WTC11 (cell line): ENCODE results near the gene LELP1. TPM values are rescaled to one million over a fixed set of nuclear protein-coding genes. Genes with fewer than 3 reads are reported as not detected.

Source experiments
- ATAC-seq: fragments of 200-7000 bp; cut with Tn5 transposase; 2 replicates; pipeline ENCODE4 v1.10.0; 2021; ENCODE audit warnings: mild to moderate bottlenecking, moderate library complexity
- CTCF ChIA-PET: fragments of 300-600 bp; sonication (Branson Sonifier 250); formaldehyde crosslinking; loops from one replicate; lab custom pipeline; 2021; ENCODE audit warnings: antibody characterized with exemption; lab: Charles Lee
- POLR2A ChIA-PET: fragments of 350-600 bp; sonication (Branson Sonifier 250); formaldehyde crosslinking; loops from one replicate; lab custom pipeline; 2021; ENCODE audit warnings: antibody characterized with exemption; lab: Charles Lee
- DNase-seq: peaks from one replicate; pipeline ENCODE4 v3.0.0; 2021; ENCODE audit warnings: low spot score
- H3K27ac Mint-ChIP-seq: 2 replicates; pipeline ENCODE4 v1.8.0; 2021; ENCODE audit warnings: mixed read lengths
- H3K27me3 Mint-ChIP-seq: 2 replicates; pipeline ENCODE4 v1.8.0; 2021; ENCODE audit warnings: low read depth, mild to moderate bottlenecking, moderate library complexity, mixed read lengths
- H3K36me3 Mint-ChIP-seq: 2 replicates; pipeline ENCODE4 v1.8.0; 2021; ENCODE audit warnings: mixed read lengths
- H3K4me1 Mint-ChIP-seq: 2 replicates; pipeline ENCODE4 v1.8.0; 2022; ENCODE audit warnings: mixed read lengths
- H3K4me3 Mint-ChIP-seq: 2 replicates; pipeline ENCODE4 v1.8.0; 2021; ENCODE audit warnings: mild to moderate bottlenecking, moderate library complexity, mixed read lengths
- H3K9me3 Mint-ChIP-seq: 2 replicates; pipeline ENCODE4 v1.8.0; 2021; ENCODE audit warnings: mixed read lengths
- ATF3 ChIP-seq: sonication (generic); formaldehyde crosslinking; conservative IDR thresholded peaks from 2 replicates; pipeline ENCODE4 v1.8.1; 2022; ENCODE audit warnings: mild to moderate bottlenecking, missing genetic modification reagents
- ATF6 ChIP-seq: sonication (generic); formaldehyde crosslinking; IDR thresholded peaks from 2 replicates; pipeline ENCODE4 v1.8.1; 2023; ENCODE audit warnings: mild to moderate bottlenecking, missing genetic modification reagents
- CBFB ChIP-seq: sonication (generic); formaldehyde crosslinking; IDR thresholded peaks from 2 replicates; pipeline ENCODE4 v1.8.1; 2022; ENCODE audit warnings: mild to moderate bottlenecking, low read depth, missing genetic modification reagents
- E2F1 ChIP-seq: sonication (generic); formaldehyde crosslinking; IDR thresholded peaks from 2 replicates; pipeline ENCODE4 v1.8.0; 2022; ENCODE audit warnings: mild to moderate bottlenecking, missing genetic modification reagents
- ERG ChIP-seq: fragments of 250-450 bp; sonication (Bioruptor Pico); IDR thresholded peaks from 2 replicates; pipeline ENCODE4 v1.8.0; 2021; ENCODE audit warnings: mild to moderate bottlenecking
- FOXJ3 ChIP-seq: sonication (generic); formaldehyde crosslinking; IDR thresholded peaks from 2 replicates; pipeline ENCODE4 v1.9.0; 2021; ENCODE audit warnings: missing genetic modification reagents, mild to moderate bottlenecking, borderline replicate concordance
- FOXP4 ChIP-seq: sonication (generic); formaldehyde crosslinking; IDR thresholded peaks from 2 replicates; pipeline ENCODE4 v1.8.0; 2022; ENCODE audit warnings: mild to moderate bottlenecking, missing genetic modification reagents
- GRHL2 ChIP-seq: fragments of 250-450 bp; sonication (Bioruptor Pico); IDR thresholded peaks from 2 replicates; pipeline ENCODE4 v1.8.0; 2022; ENCODE audit warnings: mild to moderate bottlenecking, moderate library complexity; ENCODE audit not compliant: insufficient replicate concordance, severe bottlenecking
- KAT7 ChIP-seq: sonication (generic); formaldehyde crosslinking; IDR thresholded peaks from 2 replicates; pipeline ENCODE4 v1.8.1; 2023; ENCODE audit warnings: missing genetic modification reagents, mild to moderate bottlenecking, borderline replicate concordance
- MAX ChIP-seq: sonication (generic); formaldehyde crosslinking; IDR thresholded peaks from 2 replicates; pipeline ENCODE4 v1.8.0; 2022; ENCODE audit warnings: mild to moderate bottlenecking, missing genetic modification reagents
- SMAD4 ChIP-seq: sonication (generic); formaldehyde crosslinking; IDR thresholded peaks from 2 replicates; pipeline ENCODE4 v1.8.0; 2022; ENCODE audit warnings: mild to moderate bottlenecking, missing genetic modification reagents
- SOX15 ChIP-seq: fragments of 250-450 bp; sonication (Bioruptor Pico); IDR thresholded peaks from 2 replicates; pipeline ENCODE4 v1.9.0; 2021; ENCODE audit warnings: mild to moderate bottlenecking
- SP1 ChIP-seq: sonication (generic); formaldehyde crosslinking; conservative IDR thresholded peaks from 2 replicates; pipeline ENCODE4 v1.8.1; 2022; ENCODE audit warnings: missing genetic modification reagents
- STAT6 ChIP-seq: sonication (generic); formaldehyde crosslinking; conservative IDR thresholded peaks from 2 replicates; pipeline ENCODE4 v1.8.1; 2023; ENCODE audit warnings: mild to moderate bottlenecking, low read depth, missing genetic modification reagents, moderate library complexity
- USF2 ChIP-seq: sonication (generic); formaldehyde crosslinking; IDR thresholded peaks from 2 replicates; pipeline ENCODE4 v1.8.1; 2023; ENCODE audit warnings: mild to moderate bottlenecking, missing genetic modification reagents, moderate library complexity
- ZBTB43 ChIP-seq: sonication (generic); formaldehyde crosslinking; IDR thresholded peaks from 2 replicates; pipeline ENCODE4 v1.8.1; 2023; ENCODE audit warnings: mild to moderate bottlenecking, missing genetic modification reagents
- ZNF219 ChIP-seq: sonication (generic); formaldehyde crosslinking; IDR thresholded peaks from 2 replicates; pipeline ENCODE4 v1.8.0; 2023; ENCODE audit warnings: missing genetic modification reagents, mild to moderate bottlenecking, borderline replicate concordance
- ZNF232 ChIP-seq: sonication (generic); formaldehyde crosslinking; IDR thresholded peaks from 2 replicates; pipeline ENCODE4 v1.8.0; 2022; ENCODE audit warnings: mild to moderate bottlenecking, missing genetic modification reagents
- ZNF396 ChIP-seq: fragments of 250-450 bp; sonication (Bioruptor Pico); IDR thresholded peaks from 2 replicates; pipeline ENCODE4 v1.8.0; 2021; ENCODE audit warnings: mild to moderate bottlenecking, moderate library complexity, borderline replicate concordance
- ZNF423 ChIP-seq: fragments of 250-450 bp; sonication (Bioruptor Pico); IDR thresholded peaks from 2 replicates; pipeline ENCODE4 v2.1.2; 2022; ENCODE audit warnings: mild to moderate bottlenecking, moderate library complexity
- total RNA-seq: library from RNA; stranded (reverse); gene quantifications from 3 replicates; pipeline ENCODE4 v1.2.3, GENCODE V29; 2021

Gene LELP1
- total RNA-seq, 1 experiment from 2014 or later: not detected

GRCh38 chr1:153194331-153195050 lies 8.7 kb upstream of the LELP1 start:
- ATAC-seq (no peak), DNase-seq (no peak)
- peaks cover 3% of the 10 kb centered on the region; the same call in 1 of the 2 replicates for H3K27me3 Mint-ChIP-seq
- H3K27ac Mint-ChIP-seq: no peak overlapping the region
- no peaks in the 10 kb centered on the region for H3K36me3 Mint-ChIP-seq
- ChIA-PET CTCF (interaction anchor here (2.2 to 6.5 kb wide), 7 partner anchors 34 to 323 kb away, joined by 11 to 123 read pairs (median 43); partner anchors contain the start of gene SMCP), POLR2A (no interaction called here)
- H3K4me1 Mint-ChIP-seq: peaks cover 7% of the 10 kb centered on the region
- TF ChIP-seq KAT7 (CRISPR knock-in tag): no peak
- TF ChIP-seq SOX15 (CRISPR knock-in tag): no peak
- TF ChIP-seq STAT6 (CRISPR knock-in tag): no peak
- no peak for TF ChIP-seq SP1 (CRISPR knock-in tag)
- TF ChIP-seq FOXJ3: no peak
- TF ChIP-seq SMAD4: no peak
- TF ChIP-seq ZNF396: no peak
- TF ChIP-seq GRHL2 (CRISPR knock-in tag): no peak
- TF ChIP-seq FOXP4 (CRISPR knock-in tag): no peak
- no peak for TF ChIP-seq ZNF423
- H3K9me3 Mint-ChIP-seq: peaks cover 10% of the 10 kb centered on the region
- H3K4me3 Mint-ChIP-seq: no peak overlapping the region

GRCh38 chr1:153195216-153195615 lies 8.0 kb upstream of the LELP1 start:
- ChIA-PET CTCF (interaction anchor here (1.0 kb wide), 1 partner anchor 317 kb away, joined by 5 read pairs; the partner anchor contains the start of gene SMCP), POLR2A (no interaction called here)
- Mint-ChIP-seq H3K36me3 (no peaks in the 10 kb centered on the region), H3K4me1 (peaks cover 6% of the 10 kb centered on the region), H3K4me3 (no peak overlapping the region), H3K27me3 (peaks cover 3% of the 10 kb centered on the region; the same call in 1 of the 2 replicates), H3K27ac (no peak overlapping the region), H3K9me3 (peaks cover 12% of the 10 kb centered on the region)
- DNase-seq (no peak), ATAC-seq (no peak)
- TF ChIP-seq MAX (CRISPR knock-in tag): no peak
- TF ChIP-seq CBFB (CRISPR knock-in tag): no peak
- no peak for TF ChIP-seq ZNF232 (CRISPR knock-in tag)
- no peak for TF ChIP-seq USF2 (CRISPR knock-in tag)
- no peak for TF ChIP-seq ZNF423
- TF ChIP-seq ZBTB43: no peak
- TF ChIP-seq ERG (CRISPR knock-in tag): no peak
- no peak for TF ChIP-seq ZNF219 (CRISPR knock-in tag)
- no peak for TF ChIP-seq SMAD4
- TF ChIP-seq ATF6 (CRISPR knock-in tag): no peak
- TF ChIP-seq E2F1: no peak
- no peak for TF ChIP-seq ATF3 (CRISPR knock-in tag)
